WERI-Rb-1 (cell line): ENCODE measurements around the gene KRTAP4-4.

ENCODE experiments used
- DNase-seq: peaks from one replicate; pipeline ENCODE4 v3.0.0-alpha.2; 2020
- H3K27ac ChIP-seq: fragments of 250-450 bp; sonication (Bioruptor Pico); 2 replicates; pipeline ENCODE4 v1.5.1; 2020; ENCODE audit warnings: mild to moderate bottlenecking, moderate library complexity
- H3K27me3 ChIP-seq: fragments of 250-450 bp; sonication (Bioruptor Pico); 2 replicates; pipeline ENCODE4 v1.5.1; 2021; ENCODE audit warnings: mild to moderate bottlenecking, low read depth, moderate library complexity; ENCODE audit not compliant: insufficient read depth, severe bottlenecking
- H3K36me3 ChIP-seq: fragments of 250-450 bp; sonication (Bioruptor Pico); 2 replicates; pipeline ENCODE4 v1.5.1; 2020; ENCODE audit warnings: mild to moderate bottlenecking, moderate library complexity
- H3K4me3 ChIP-seq: 2 replicates; pipeline ENCODE4 v1.5.1; 2011; ENCODE audit warnings: low read depth, mild to moderate bottlenecking, control low read depth, low read length
- H3K9me3 ChIP-seq: fragments of 250-450 bp; sonication (Bioruptor Pico); 2 replicates; pipeline ENCODE4 v1.5.1; 2021; ENCODE audit warnings: mild to moderate bottlenecking, moderate library complexity; ENCODE audit not compliant: severe bottlenecking
- CTCF ChIP-seq: IDR thresholded peaks from 2 replicates; pipeline ENCODE4 v1.5.1; 2011; ENCODE audit warnings: low read depth, mild to moderate bottlenecking, control low read depth, inconsistent platforms, low read length

Gene KRTAP4-4

DNA sequence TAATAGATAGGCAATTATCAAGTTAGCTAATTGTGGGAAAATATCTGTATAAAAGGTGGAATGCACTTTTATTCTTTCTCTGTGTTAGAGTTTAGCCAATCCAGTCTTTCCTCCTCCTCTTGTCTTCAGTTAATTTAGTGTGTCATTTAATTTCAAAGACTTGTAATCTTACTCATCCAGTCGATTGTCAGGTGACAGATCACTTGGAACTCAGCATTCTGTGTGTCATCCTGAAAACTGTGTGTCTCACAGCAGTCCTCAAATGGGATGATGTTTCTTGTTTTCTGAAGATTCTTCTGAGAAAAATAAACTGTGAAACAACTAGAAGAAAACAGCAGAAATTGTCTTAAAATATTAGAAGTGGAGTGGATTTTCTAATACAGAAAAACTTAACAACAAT is 24.5 kb upstream of the KRTAP4-4 start:
- H3K27me3 ChIP-seq = peaks cover 88% of the 10 kb centered on the region
- no peak overlapping the region for H3K27ac ChIP-seq
- H3K36me3 ChIP-seq = no peaks in the 10 kb centered on the region
- H3K4me3 ChIP-seq = no peak overlapping the region
- DNase-seq = no peak
- TF ChIP-seq CTCF = no peak
- no peaks in the 10 kb centered on the region for H3K9me3 ChIP-seq

- H3K4me3 ChIP-seq = no peak within 1 kb of the TSS
- H3K27ac ChIP-seq = no peak within 1 kb of the TSS
- peaks cover 88% of the 10 kb centered on the region for H3K27me3 ChIP-seq
- no peak for TF ChIP-seq CTCF
- no peaks in the 10 kb centered on the region for H3K9me3 ChIP-seq
- H3K36me3 ChIP-seq = no peaks in the 10 kb centered on the region
- DNase-seq = no peak
Measured at GRCh38 chr17:41184480-41184961, 24.0 kb upstream of the KRTAP4-4 start, which contains the start of gene KRTAP4-1. Gene KRTAP4-1, minus strand, starts transcription at chr17:41184911. Its CDS starts 57 bp downstream, at chr17:41184854.

- Histone ChIP-seq H3K9me3 (peaks cover 2% of the 10 kb centered on the region), H3K4me3 (no peak overlapping the region), H3K36me3 (no peaks in the 10 kb centered on the region), H3K27ac (no peak overlapping the region), H3K27me3 (peaks cover 91% of the 10 kb centered on the region)
- no peak for DNase-seq
- no peak for TF ChIP-seq CTCF
Measured at GRCh38 chr17:41178843-41179616, 18.5 kb upstream of the KRTAP4-4 start.

GRCh38 chr17:41178341-41178740 is 17.8 kb upstream of the KRTAP4-4 start:
- Histone ChIP-seq H3K9me3 (peaks cover 2% of the 10 kb centered on the region), H3K27ac (no peak overlapping the region), H3K4me3 (no peak overlapping the region), H3K27me3 (peaks cover 91% of the 10 kb centered on the region), H3K36me3 (no peaks in the 10 kb centered on the region)
- no peak for TF ChIP-seq CTCF
- no peak for DNase-seq

GRCh38 chr17:41177727-41178271 is 17.3 kb upstream of the KRTAP4-4 start, which contains the start of gene KRTAP4-2:
Gene KRTAP4-2, minus strand, starts transcription at chr17:41178221. Its CDS starts 57 bp downstream, at chr17:41178164.
- Histone ChIP-seq H3K36me3 (no peaks in the 10 kb centered on the region), H3K4me3 (no peak within 1 kb of the TSS), H3K27ac (no peak within 1 kb of the TSS), H3K27me3 (peaks cover 91% of the 10 kb centered on the region), H3K9me3 (peaks cover 2% of the 10 kb centered on the region)
- DNase-seq = no peak
- TF ChIP-seq CTCF = no peak
